C4-2B (cell line): ENCODE measurements around the gene NRG3.

Experiments
- ZFX ChIP-seq: fragments of 450-650 bp; IDR thresholded peaks from 2 replicates; pipeline ENCODE4 v1.6.1; 2017
- TF ChIP-seq, protein P1 (sequence below): fragments of 450-650 bp; conservative IDR thresholded peaks from 2 replicates; pipeline ENCODE4 v1.5.1; 2017; ENCODE audit warnings: mild to moderate bottlenecking

DNA sequence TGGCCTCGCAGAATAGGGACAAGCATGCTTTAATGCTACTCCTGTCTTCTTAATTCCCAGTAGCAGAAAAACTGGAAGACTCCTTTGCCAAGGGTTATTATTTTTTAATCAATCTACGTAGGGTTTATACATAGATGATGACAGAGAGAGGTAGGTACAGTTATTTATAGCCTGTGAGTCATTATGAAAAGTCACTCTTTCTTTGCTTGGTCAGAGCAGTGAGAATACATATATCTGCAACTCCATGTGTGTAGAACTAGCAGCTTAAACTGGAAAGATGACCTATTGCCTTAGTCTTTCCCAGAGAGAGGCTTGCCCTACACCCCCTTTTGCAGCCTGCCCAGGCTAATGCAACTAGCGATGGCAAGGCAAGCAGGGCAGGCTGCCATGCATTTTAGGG lies 1050.6 kb downstream of the NRG3 start:
- TF ChIP-seq, protein P1, sequence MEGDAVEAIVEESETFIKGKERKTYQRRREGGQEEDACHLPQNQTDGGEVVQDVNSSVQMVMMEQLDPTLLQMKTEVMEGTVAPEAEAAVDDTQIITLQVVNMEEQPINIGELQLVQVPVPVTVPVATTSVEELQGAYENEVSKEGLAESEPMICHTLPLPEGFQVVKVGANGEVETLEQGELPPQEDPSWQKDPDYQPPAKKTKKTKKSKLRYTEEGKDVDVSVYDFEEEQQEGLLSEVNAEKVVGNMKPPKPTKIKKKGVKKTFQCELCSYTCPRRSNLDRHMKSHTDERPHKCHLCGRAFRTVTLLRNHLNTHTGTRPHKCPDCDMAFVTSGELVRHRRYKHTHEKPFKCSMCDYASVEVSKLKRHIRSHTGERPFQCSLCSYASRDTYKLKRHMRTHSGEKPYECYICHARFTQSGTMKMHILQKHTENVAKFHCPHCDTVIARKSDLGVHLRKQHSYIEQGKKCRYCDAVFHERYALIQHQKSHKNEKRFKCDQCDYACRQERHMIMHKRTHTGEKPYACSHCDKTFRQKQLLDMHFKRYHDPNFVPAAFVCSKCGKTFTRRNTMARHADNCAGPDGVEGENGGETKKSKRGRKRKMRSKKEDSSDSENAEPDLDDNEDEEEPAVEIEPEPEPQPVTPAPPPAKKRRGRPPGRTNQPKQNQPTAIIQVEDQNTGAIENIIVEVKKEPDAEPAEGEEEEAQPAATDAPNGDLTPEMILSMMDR: no peak
- no peak for TF ChIP-seq ZFX
